Endothelial cell of umbilical vein (primary cell): ENCODE measurements around the gene TMEM30B. TPM values are rescaled to one million over a fixed set of nuclear protein-coding genes. Genes with fewer than 3 reads are reported as not detected.

Experiments used
- BruUV-seq: library from RNA; stranded (reverse); fragments of 400-500 nt; replicated peaks from 2 replicates; lab custom pipeline; 2021; lab: Mats Ljungman, UMichigan
- CTCF ChIA-PET: fragments of 300-600, 350-600 bp; sonication (Branson Sonifier 250); formaldehyde crosslinking; loops from one replicate; lab custom pipeline; 2021; ENCODE audit warnings: antibody characterized with exemption, inconsistent platforms; lab: Charles Lee
- POLR2A ChIA-PET: fragments of 300-600, 350-600 bp; sonication (Branson Sonifier 250); formaldehyde crosslinking; loops from one replicate; lab custom pipeline; 2021; ENCODE audit warnings: antibody characterized with exemption, inconsistent platforms; lab: Charles Lee
- DNase-seq: peaks from one replicate; pipeline ENCODE4 v3.0.0-alpha.2; 2011; ENCODE audit warnings: low read depth, low spot score
- FAIRE-seq: peaks from 2 replicates; lab custom pipeline; 2011; peaks lifted over from hg19 to GRCh38; lab: Jason Lieb, UNC
- H2AFZ ChIP-seq: 2 replicates; pipeline ENCODE4 v1.6.0; 2012; ENCODE audit warnings: low read depth, low read length, control low read depth, inconsistent platforms
- H3K27ac ChIP-seq: 2 replicates; pipeline ENCODE4 v1.5.1; 2011; ENCODE audit warnings: low read depth, mild to moderate bottlenecking, control low read depth, low read length, moderate library complexity; ENCODE audit not compliant: insufficient read depth
- H3K27me3 ChIP-seq, 2 experiments: 2 replicates each; pipeline versions ENCODE4 v1.6.0 to v1.6.1; 2011; ENCODE audit warnings: low read length in 2 of 2, mixed read lengths in 1 of 2; ENCODE audit not compliant: control insufficient read depth in 2 of 2, insufficient read depth in 2 of 2
- H3K36me3 ChIP-seq, 2 experiments: 2 replicates in 1 of 2; 3 replicates in 1 of 2; pipeline ENCODE4 v1.5.1; 2011; ENCODE audit warnings: low read length in 2 of 2, mild to moderate bottlenecking in 1 of 2, moderate library complexity in 1 of 2; ENCODE audit not compliant: control insufficient read depth in 2 of 2, insufficient read depth in 2 of 2; ENCODE audit errors: extremely low read depth in 1 of 2
- H3K4me1 ChIP-seq: 3 replicates; pipeline ENCODE4 v1.5.1; 2011; ENCODE audit warnings: mild to moderate bottlenecking, low read length; ENCODE audit not compliant: control insufficient read depth, insufficient read depth; ENCODE audit errors: extremely low read depth
- H3K4me2 ChIP-seq: 2 replicates; pipeline ENCODE4 v1.6.1; 2011; ENCODE audit warnings: low read length, control low read depth, mixed read lengths; ENCODE audit not compliant: insufficient read depth
- H3K4me3 ChIP-seq, 3 experiments: fragments of 200-600 bp in 1 of 3; sonication (generic), shearing (Covaris generic) in 1 of 3; replicated peaks in 1 of 3; 2 replicates each; pipeline ENCODE4 v1.5.1; 2011 to 2016; ENCODE audit warnings: control low read depth in 3 of 3, low read length in 3 of 3, mild to moderate bottlenecking in 2 of 3, inconsistent platforms in 1 of 3, low read depth in 1 of 3, moderate library complexity in 1 of 3; ENCODE audit not compliant: insufficient read depth in 1 of 3
- H3K79me2 ChIP-seq: 2 replicates; pipeline ENCODE4 v1.6.0; 2012; ENCODE audit warnings: low read length, inconsistent platforms; ENCODE audit not compliant: control insufficient read depth, insufficient read depth
- H3K9ac ChIP-seq: replicated peaks from 2 replicates; pipeline ENCODE3; 2011; ENCODE audit warnings: low read length, control low read depth; ENCODE audit not compliant: insufficient read depth; ENCODE audit errors: extremely low read depth
- H3K9me1 ChIP-seq: replicated peaks from 3 replicates; pipeline ENCODE4 v1.6.0; 2011; ENCODE audit warnings: mild to moderate bottlenecking, low read length; ENCODE audit not compliant: control insufficient read depth, insufficient read depth; ENCODE audit errors: extremely low read depth
- H3K9me3 ChIP-seq: replicated peaks from 2 replicates; pipeline ENCODE4 v1.5.1; 2012; ENCODE audit warnings: low read length, inconsistent platforms; ENCODE audit not compliant: control insufficient read depth, insufficient read depth
- H4K20me1 ChIP-seq: replicated peaks from 2 replicates; pipeline ENCODE3; 2011; ENCODE audit warnings: mild to moderate bottlenecking, low read length; ENCODE audit not compliant: control insufficient read depth, insufficient read depth; ENCODE audit errors: extremely low read depth
- EZH2 ChIP-seq: IDR thresholded peaks from 2 replicates; pipeline ENCODE4 v1.6.1; 2012; ENCODE audit warnings: borderline replicate concordance, low read depth, mild to moderate bottlenecking, moderate library complexity, low read length, inconsistent platforms; ENCODE audit not compliant: severe bottlenecking
- FOS ChIP-seq: IDR thresholded peaks from 2 replicates; pipeline ENCODE4 v1.6.1; 2011; ENCODE audit warnings: mild to moderate bottlenecking, low read length, moderate library complexity, borderline replicate concordance; ENCODE audit not compliant: insufficient read depth
- GATA2 ChIP-seq: IDR thresholded peaks from 2 replicates; pipeline ENCODE4 v1.7.0; 2011; ENCODE audit warnings: low read depth, mild to moderate bottlenecking, moderate library complexity, mixed read lengths, low read length; ENCODE audit not compliant: insufficient read length, insufficient read depth
- JUN ChIP-seq: IDR thresholded peaks from 2 replicates; pipeline ENCODE4 v1.6.1; 2011; ENCODE audit warnings: borderline replicate concordance, low read depth; ENCODE audit not compliant: insufficient read length, insufficient read depth
- MYC ChIP-seq: IDR thresholded peaks from one replicate; pipeline ENCODE4 v1.6.1; 2011; ENCODE audit warnings: mild to moderate bottlenecking, low read depth, low read length
- POLR2A ChIP-seq: IDR thresholded peaks from 2 replicates; pipeline ENCODE4 v1.6.1; 2012; ENCODE audit warnings: low read depth, mild to moderate bottlenecking, control low read depth, low read length
- POLR2AphosphoS5 ChIP-seq: IDR thresholded peaks from 2 replicates; pipeline ENCODE4 v1.6.1; 2012; ENCODE audit warnings: low read depth, mild to moderate bottlenecking, control low read depth, low read length, moderate library complexity; ENCODE audit not compliant: insufficient read depth
- dilution Hi-C: fragments of 300-500 bp; cut with MboI; formaldehyde crosslinking; loops from one replicate; pipeline ENCODE4 v1.15.0; 2019; ENCODE audit warnings: low sequenced_read_pairs; ENCODE audit not compliant: extremely low pct_ligation_motif_present
- intact Hi-C: fragments of 100-400 bp; cut with micrococcal nuclease; formaldehyde crosslinking; loops from one replicate; pipeline ENCODE4 v1.10.0; 2022
- polyA plus RNA-seq, 4 experiments: library from polyadenylated mRNA; depleted of rRNA in 3 of 4; stranded (reverse) in 3 of 4; unstranded in 1 of 4; fragments of >200 nt; gene quantifications; 2 replicates each; pipeline versions ENCODE4 v1.2.1 to v1.2.3, GENCODE V29; 2011 to 2012; ENCODE audit warnings: missing spikeins in 1 of 4
- total RNA-seq: library from RNA; stranded (reverse); gene quantifications from 2 replicates; pipeline ENCODE4 v1.2.3, GENCODE V29; 2021
- TF ChIP-seq, protein P1 (sequence below): IDR thresholded peaks from 2 replicates; pipeline ENCODE4 v1.6.1; 2011; ENCODE audit not compliant: insufficient read depth, insufficient read length
- TF ChIP-seq, protein P2 (sequence below), 2 donors: IDR thresholded peaks; 1 replicate in 1 of 2; 2 replicates in 1 of 2; pipeline ENCODE4 v1.5.1; 2011; ENCODE audit warnings: low read length in 2 of 2, mild to moderate bottlenecking in 2 of 2, moderate library complexity in 2 of 2, control low read depth in 1 of 2, inconsistent platforms in 1 of 2, low read depth in 1 of 2; ENCODE audit not compliant: insufficient read depth in 1 of 2; ENCODE audit errors: extremely low read depth in 1 of 2

Gene TMEM30B
- total and polyA plus RNA-seq, 2 donors (not counting 3 experiments of a cell fraction or from before 2014, with no cell fraction given): 0.32 to 0.35 TPM

DNA sequence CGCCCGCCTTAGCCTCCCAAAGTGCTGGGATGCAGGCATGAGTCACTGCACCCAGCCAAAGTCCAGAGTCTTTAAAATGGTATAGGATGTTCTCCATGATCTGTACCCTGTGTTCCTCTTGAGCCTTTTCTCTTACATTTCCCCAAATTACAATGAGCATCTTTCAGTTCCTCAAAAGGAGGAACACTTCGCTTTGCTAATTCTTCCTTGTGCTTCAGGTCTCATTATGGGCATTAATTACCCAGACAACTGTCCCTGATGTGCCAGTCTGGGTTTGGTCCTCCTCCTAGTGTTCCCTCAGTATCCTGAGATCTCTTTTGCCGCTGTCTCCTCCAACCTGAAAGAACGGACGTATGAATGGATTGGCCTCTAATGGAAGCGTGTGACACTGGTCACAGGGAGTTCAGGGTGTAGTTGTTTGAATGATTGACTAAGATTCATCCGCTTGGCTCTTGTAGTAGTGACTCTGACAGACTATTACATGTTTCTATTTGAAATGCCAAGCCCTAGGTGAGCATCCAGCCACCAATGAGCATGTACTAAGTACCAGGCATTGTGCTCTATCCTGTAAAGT, 48.4 kb upstream of the TMEM30B start:
- dilution Hi-C loops: no loop called here
- no peak overlapping the region for H3K9ac ChIP-seq
- no peak for DNase-seq
- ChIA-PET CTCF (no interaction called here), POLR2A (no interaction called here)
- no TSS peak for BruUV-seq
- no peak for FAIRE-seq
- no peaks in the 10 kb centered on the region for H3K9me3 ChIP-seq
- H3K27ac ChIP-seq: no peak overlapping the region
- no peak overlapping the region for H3K4me3 ChIP-seq
- intact Hi-C loops: no loop called here
- peaks cover 42% of the 10 kb centered on the region for H3K4me1 ChIP-seq
- H3K36me3 ChIP-seq: peaks cover 0 to 6% of the 10 kb centered on the region in 2 experiments
- no peak overlapping the region for H2AFZ ChIP-seq
- no peaks in the 10 kb centered on the region for H3K27me3 ChIP-seq
- no peak overlapping the region for H3K4me2 ChIP-seq
- H3K9me1 ChIP-seq: no peaks in the 10 kb centered on the region
- no peak for TF ChIP-seq FOS
- TF ChIP-seq, protein P1, sequence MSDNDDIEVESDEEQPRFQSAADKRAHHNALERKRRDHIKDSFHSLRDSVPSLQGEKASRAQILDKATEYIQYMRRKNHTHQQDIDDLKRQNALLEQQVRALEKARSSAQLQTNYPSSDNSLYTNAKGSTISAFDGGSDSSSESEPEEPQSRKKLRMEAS: no peak
- TF ChIP-seq POLR2AphosphoS5: no peak
- no peak for TF ChIP-seq MYC
- no peak for TF ChIP-seq GATA2
- no peak for TF ChIP-seq JUN
- TF ChIP-seq POLR2A: no peak
- TF ChIP-seq EZH2: no peak
- TF ChIP-seq, protein P2, sequence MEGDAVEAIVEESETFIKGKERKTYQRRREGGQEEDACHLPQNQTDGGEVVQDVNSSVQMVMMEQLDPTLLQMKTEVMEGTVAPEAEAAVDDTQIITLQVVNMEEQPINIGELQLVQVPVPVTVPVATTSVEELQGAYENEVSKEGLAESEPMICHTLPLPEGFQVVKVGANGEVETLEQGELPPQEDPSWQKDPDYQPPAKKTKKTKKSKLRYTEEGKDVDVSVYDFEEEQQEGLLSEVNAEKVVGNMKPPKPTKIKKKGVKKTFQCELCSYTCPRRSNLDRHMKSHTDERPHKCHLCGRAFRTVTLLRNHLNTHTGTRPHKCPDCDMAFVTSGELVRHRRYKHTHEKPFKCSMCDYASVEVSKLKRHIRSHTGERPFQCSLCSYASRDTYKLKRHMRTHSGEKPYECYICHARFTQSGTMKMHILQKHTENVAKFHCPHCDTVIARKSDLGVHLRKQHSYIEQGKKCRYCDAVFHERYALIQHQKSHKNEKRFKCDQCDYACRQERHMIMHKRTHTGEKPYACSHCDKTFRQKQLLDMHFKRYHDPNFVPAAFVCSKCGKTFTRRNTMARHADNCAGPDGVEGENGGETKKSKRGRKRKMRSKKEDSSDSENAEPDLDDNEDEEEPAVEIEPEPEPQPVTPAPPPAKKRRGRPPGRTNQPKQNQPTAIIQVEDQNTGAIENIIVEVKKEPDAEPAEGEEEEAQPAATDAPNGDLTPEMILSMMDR (IDR thresholded peaks at IDR 0.05; ENCODE audit: extremely low read depth in 1 of 2, insufficient read depth in 1 of 2, low read depth in 1 of 2, low read length in 2 of 2): no peak
- H4K20me1 ChIP-seq: peaks cover 2% of the 10 kb centered on the region
- peaks cover 93% of the 10 kb centered on the region for H3K79me2 ChIP-seq
